ENCODE results near the gene ANAPC4. TPM values are rescaled to one million over a fixed set of nuclear protein-coding genes. Genes with fewer than 3 reads are reported as not detected.

Gene ANAPC4
- total and polyA plus RNA-seq, 2 of the 13 experiments (the other 11 are each of a cell fraction or from before 2014, with no cell fraction given), result 14.5 to 30.2 TPM

DNA sequence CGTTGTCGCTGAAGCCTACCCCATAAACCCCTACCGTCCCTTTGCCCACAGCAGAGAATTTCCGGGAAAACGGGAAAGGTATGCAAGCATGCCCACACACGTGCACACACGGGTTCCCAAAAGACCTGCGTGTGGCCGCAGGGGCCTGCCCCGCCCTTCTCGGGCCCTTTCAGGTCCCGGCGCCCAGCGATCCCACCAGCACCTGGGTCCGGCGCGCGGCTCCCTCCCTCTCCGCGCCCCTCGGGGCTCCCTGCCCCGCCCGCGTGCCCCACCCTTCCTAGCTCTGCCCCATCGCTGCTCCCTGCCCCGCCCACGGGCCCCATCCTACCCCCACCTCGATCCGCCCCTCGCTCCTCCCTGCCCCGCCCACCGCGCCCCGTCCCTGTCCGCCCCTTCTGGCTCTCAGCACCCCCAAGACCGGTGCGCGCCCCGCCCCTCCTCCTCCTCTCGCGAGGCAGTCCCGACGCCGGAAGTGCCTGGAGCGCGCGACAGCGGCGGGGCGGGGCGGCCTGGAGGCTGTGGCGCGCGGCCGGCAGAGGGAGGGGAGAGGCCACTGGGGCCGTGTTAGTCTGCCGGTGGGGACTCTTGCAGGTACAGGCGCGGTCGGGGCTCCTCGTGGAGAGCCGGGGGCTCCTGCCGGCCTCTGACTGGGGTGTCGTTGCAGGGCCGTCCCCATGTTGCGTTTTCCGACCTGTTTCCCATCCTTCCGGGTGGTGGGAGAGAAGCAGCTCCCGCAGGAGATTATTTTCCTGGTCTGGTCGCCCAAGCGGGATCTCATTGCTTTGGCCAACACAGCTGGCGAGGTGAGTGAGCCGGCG lies at the start of gene ANAPC4 (continued):
- TF ChIP-seq AFF4 (CRISPR knock-in tag; IDR thresholded peaks at IDR 0.05) (no peak), ZNF431 (CRISPR knock-in tag; IDR thresholded peaks at IDR 0.05; ENCODE audit: borderline replicate concordance, low read depth) (no peak), U2AF2 (IDR thresholded peaks at IDR 0.05; ENCODE audit: low read depth, low read length) (no peak), SALL1 (CRISPR knock-in tag; IDR thresholded peaks at IDR 0.05) (peak; percentile 61), FOXK1 (CRISPR knock-in tag; IDR thresholded peaks at IDR 0.05; ENCODE audit: borderline replicate concordance, low read depth) (no peak), HNRNPH1 (optimal IDR thresholded peaks at IDR 0.05; ENCODE audit: low read depth, low read length) (no peak), FUBP1 (CRISPR knock-in tag; IDR thresholded peaks at IDR 0.05; ENCODE audit: borderline replicate concordance) (no peak), NFIB (CRISPR knock-in tag; IDR thresholded peaks at IDR 0.05; ENCODE audit: borderline replicate concordance) (no peak), KLF13 (CRISPR knock-in tag; IDR thresholded peaks at IDR 0.05) (no peak), ZNF746 (CRISPR knock-in tag; IDR thresholded peaks at IDR 0.05) (no peak; the same call in 1 of the 2 replicates), ZNF33B (CRISPR knock-in tag; IDR thresholded peaks at IDR 0.05) (no peak), GTF2F1 (IDR thresholded peaks at IDR 0.05; ENCODE audit: low read length) (no peak), HOXA3 (CRISPR knock-in tag; IDR thresholded peaks at IDR 0.05) (peak; percentile 61; the same call in 1 of the 2 replicates), SOX6 (IDR thresholded peaks at IDR 0.05) (no peak), SOX6 (CRISPR knock-in tag; IDR thresholded peaks at IDR 0.05) (peak; percentile 15; the same call in 1 of the 2 replicates), ATAD3A (CRISPR knock-in tag; IDR thresholded peaks at IDR 0.05) (no peak), FLYWCH1 (CRISPR knock-in tag; IDR thresholded peaks at IDR 0.05) (no peak), POLR2AphosphoS5 (IDR thresholded peaks at IDR 0.05; ENCODE audit: low read depth, low read length) (peak; percentile 65), PBX2 (CRISPR knock-in tag; IDR thresholded peaks at IDR 0.05) (no peak), ZSCAN9 (CRISPR knock-in tag; IDR thresholded peaks at IDR 0.05; ENCODE audit: borderline replicate concordance) (no peak), ELF3 (CRISPR knock-in tag; IDR thresholded peaks at IDR 0.05) (peak; percentile 54), IKZF4 (CRISPR knock-in tag; IDR thresholded peaks at IDR 0.05; ENCODE audit: borderline replicate concordance, low read depth, not compliant biosample characterization) (no peak), ZNF766 (CRISPR knock-in tag; IDR thresholded peaks at IDR 0.05; ENCODE audit: borderline replicate concordance) (no peak)
- TF ChIP-seq, protein P1, sequence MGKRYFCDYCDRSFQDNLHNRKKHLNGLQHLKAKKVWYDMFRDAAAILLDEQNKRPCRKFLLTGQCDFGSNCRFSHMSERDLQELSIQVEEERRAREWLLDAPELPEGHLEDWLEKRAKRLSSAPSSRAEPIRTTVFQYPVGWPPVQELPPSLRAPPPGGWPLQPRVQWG (CRISPR knock-in tag; IDR thresholded peaks at IDR 0.05; ENCODE audit: borderline replicate concordance, low read depth), result no peak
